CD4-positive, alpha-beta T cell treated with Interleukin-15 for 1 hour (primary cell): ENCODE results near the gene GINS2.

Source experiments
- DNase-seq: peaks from one replicate; pipeline ENCODE4 v3.0.0-alpha.2; 2020

GINS2 gene

DNA sequence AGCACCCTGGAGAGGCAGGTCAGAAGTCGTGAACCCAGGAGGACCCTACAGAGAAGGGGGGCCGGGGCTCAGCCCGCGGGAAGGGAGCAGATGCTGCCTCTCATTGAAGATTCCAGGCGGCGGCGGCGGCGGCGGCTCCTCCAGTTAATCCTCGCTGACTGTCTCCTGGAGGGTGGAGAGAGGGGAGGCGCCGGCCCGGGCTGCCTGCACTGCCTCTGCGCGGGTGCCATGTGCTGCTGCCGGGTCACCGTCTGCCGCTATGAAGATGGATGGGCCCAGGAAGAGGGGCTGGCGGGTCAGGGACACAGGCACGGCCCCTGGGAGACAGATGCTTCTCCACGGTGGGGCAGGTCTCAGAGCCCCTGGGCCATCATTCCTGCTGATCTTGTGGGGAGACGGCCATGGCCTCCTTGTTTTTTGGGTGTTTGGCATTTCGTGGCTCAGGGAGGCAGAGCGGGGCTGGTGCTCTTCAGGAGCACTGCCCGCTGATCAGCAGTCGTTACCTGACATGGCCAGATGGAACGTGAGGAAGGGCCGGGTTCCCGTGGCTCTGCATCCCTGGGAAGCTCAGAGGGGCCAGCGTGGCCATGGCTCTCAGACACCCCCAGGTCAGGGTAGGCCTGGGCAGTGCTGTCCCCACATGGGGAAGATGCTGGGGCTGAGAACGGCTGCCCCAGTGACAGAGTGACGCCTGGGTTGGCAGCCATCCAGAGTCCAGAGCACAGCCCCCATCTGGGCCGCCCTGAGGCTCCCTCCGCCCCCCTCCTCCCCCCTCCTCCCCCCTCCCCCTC lies 36.1 kb downstream of the GINS2 start:
- DNase-seq, result no peak

DNA sequence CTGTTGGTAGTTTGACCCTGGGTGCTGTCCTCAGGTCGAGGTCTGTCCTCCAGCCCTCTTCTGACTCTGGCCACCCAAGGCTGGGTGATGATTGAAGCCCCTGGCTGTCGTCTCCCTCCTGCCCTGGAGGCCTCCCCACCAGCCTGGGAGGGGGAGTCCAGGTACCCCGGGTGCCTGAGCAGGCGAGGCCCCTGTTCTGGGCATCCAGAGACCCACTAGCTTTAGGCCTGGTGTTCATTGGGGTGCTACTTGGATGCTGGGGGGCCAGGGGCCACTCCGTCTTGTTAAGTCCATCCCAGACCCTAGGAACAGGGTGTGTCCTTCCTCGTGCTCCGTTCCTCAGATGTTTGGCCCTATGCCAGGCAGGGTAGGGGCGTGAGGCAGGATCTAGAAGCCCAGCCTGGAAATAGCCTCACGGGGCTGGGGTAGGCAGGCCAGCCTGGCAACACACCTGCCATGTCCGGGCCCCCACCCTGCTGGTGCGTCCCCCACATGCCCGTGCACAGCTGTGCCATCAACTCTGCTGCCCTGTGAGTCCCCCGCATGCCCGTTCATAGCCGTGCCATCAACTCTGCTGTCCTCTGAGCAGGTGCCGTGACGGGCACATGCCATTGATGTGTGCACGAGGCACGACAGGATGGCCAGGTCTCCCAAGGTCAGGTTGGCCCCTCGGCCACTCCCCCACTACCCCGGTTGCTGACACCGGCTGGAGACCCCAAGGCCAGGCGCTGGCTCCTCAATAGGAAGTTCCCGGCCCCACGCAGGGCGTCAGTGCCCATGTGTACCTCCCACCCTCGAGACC lies 36.9 kb downstream of the GINS2 start:
- DNase-seq, result no peak

GRCh38 chr16:85650844-85651628 lies 37.7 kb downstream of the GINS2 start:
- DNase-seq, result no peak

DNA sequence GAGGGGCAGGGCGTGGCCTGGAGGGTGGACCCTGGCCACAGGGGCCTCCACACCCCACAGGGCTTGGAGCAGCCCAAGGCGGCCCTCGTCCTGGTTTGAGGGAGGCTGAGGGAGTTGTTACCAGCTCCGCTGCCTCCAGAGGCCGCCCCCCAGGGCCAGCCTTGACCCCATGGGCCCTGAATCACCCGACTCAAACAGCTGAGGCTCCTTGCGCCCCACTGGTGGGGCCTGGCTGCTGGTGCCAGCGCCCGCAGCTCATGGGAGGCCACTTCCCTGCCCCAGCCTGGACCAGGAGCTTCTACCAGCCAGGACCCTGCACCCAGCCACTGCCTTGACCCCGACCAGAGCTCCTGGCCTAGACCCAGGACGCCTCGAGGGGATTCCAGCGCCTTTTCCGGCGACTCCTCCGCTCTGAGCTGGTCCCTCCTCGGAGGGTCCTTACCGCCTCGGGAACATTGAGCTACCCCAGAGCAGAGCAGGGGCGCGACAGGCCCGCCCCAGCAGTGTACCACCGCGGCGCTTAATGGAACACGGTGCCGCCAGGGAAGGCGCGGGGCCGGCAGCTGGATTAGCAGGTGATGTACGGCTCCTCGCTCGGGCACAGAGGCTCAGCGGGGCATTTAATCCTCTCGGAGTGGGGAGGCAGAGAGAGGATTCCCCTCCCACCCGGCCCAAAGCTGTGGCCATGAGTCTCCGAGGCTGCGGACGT lies 38.5 kb downstream of the GINS2 start:
- no peak for DNase-seq

GRCh38 chr16:85649411-85650134 lies 39.2 kb downstream of the GINS2 start:
- no peak for DNase-seq

GRCh38 chr16:85648805-85649204 lies 39.9 kb downstream of the GINS2 start:
- DNase-seq, result no peak

- DNase-seq, result no peak
Measured at GRCh38 chr16:85648070-85648714, 40.6 kb downstream of the GINS2 start.

DNA sequence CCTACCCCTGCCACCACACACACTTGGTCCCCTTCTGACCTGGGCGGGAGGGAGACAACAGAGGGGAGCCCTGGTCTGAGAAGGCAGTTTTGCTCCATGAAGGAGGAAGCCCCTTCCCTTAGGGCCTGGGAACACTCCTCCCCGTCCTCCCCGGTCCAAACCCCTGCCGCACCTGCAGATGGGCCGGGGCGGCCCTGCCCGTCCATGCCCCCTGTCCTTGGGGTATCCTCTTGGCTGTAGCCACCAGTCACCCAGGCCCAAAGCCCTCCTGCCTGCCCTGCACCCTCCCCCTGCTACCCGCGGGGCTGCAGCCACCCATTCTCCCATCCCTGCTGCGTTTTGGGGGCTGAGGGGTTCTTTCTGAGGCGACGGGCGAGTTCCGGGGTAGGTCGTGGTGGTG lies 41.8 kb downstream of the GINS2 start:
- no peak for DNase-seq

DNA sequence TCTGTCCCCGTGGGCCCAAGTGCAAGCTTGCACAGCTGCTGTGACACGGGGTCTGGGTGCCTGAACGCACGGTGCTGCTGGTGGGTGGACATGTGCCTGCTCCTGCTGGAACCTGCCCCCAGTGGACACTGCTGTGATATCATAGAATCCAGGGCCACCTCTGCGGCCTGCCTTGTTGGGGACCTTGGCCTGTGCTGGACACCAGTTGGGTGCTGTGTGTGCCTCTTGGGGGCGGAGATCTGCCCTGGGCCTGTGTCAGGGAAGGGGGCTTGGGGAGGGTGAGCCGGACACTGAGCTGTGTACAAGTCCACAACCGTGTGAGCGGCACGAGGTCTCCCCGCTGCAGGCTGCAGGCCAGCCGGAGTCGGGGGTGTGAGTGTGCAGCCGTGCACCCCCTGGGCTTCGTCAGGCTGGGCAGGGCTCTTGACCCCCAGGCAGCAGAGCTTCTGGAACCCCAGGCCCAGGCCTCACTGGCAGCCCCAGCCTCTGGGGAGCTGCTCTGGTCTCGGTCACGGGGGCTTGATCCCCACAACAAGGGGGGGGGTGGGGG lies 42.3 kb downstream of the GINS2 start:
- no peak for DNase-seq

DNA sequence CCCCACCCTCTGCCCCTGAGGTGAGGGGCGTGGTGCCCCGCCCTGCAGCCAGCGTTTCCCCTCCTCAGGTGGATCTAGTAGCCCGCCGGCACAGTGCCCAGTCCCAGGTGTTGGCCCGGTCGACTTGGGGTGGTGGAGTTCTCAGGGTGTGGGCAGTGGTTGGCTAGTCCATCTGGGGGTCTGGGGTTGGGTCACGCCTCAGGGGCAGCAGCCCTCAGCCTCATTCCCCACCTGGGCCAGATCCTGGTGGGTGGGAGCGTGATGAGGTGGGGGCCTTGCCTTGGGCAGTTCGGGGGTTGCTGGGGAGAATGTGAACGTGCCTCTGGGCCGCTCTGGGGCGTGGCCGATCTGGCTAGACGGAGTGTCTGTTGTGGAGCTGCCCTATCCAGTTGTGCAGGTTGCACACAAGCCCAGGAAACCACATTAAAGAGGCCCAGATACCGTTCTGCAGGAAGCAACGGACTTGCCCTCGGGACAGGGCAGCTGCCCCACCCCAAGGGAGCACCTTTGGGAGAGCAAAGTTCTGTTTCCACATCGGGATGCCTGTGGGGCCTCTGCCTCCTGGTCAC lies 43.6 kb downstream of the GINS2 start:
- DNase-seq, result no peak

DNA sequence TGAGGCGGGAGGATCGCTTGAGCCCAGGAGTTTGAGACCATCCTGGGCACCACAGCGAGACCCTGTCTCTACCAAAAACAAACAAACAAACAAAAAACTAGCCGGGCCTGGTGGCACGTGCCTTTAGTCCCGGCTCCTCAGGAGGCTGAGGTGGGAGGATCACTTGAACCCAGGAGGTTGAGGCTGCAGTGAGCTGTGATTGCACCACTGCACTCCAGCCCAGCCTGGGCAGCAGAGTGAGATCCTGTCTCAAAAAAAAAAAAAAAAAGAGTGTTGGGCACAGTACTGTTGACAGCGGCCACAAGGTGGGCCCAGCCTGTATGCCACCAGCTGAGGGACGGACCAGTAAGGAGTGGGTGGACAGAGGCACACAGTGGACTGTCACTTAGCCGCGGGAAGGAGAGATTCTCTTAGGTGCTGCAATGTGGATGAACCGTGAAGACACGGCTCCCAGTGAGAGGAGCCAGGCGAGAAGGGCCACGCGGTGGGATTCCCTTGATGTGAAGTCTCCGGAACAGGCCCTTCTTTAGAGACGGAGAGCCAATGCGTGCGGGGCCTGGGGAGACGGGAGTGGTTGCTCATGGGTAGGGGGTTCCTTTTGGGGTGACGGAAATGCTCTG lies 44.6 kb downstream of the GINS2 start:
- DNase-seq, result no peak

DNA sequence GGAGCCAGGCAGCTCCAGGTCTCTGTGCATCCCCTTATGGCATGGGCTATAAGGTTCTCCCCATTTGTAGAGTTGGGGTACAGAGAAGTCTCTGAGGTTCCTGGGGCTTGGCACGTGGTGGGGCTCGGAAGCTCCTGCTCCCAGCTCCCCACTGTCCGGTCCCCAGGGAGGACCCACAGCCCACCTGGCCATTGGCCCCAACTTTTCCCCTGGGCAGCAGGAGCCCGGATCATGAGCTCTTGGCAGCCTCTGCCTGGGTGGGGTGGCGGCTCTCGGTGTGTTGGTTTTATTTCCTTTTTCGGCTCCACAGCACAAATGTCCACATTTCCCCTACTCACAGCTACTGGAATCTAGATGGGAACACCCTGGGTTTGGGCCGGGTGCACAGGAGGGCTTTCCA lies 45.1 kb downstream of the GINS2 start:
- no peak for DNase-seq

- no peak for DNase-seq
Measured at GRCh38 chr16:85642762-85643358, 45.9 kb downstream of the GINS2 start.

- no peak for DNase-seq
Measured at GRCh38 chr16:85641776-85642176, 47.0 kb downstream of the GINS2 start.

DNA sequence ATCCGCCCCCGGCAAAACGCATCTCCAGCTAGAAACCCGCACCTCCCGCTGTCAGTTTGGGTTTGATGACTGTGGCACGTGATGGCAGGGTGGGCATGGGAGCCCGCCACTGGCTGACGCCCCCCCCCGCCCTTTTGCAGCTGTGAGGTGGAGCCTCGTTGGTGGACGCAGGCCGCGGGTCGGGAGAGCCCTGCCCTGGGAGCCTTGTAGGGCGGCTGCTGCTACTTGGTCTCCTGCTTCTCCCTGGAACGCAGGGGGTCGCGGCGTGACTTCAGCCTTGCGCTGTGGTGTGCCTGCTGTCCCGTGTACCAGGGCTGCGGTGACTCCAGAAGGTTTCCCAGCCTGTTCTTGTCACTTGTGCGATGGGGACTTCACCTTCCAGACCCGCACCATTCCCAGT lies 47.4 kb downstream of the GINS2 start:
- DNase-seq, result no peak

GRCh38 chr16:85640585-85640984 lies 48.2 kb downstream of the GINS2 start:
- DNase-seq, result no peak

GRCh38 chr16:85640254-85640558 lies 48.5 kb downstream of the GINS2 start:
- no peak for DNase-seq

DNA sequence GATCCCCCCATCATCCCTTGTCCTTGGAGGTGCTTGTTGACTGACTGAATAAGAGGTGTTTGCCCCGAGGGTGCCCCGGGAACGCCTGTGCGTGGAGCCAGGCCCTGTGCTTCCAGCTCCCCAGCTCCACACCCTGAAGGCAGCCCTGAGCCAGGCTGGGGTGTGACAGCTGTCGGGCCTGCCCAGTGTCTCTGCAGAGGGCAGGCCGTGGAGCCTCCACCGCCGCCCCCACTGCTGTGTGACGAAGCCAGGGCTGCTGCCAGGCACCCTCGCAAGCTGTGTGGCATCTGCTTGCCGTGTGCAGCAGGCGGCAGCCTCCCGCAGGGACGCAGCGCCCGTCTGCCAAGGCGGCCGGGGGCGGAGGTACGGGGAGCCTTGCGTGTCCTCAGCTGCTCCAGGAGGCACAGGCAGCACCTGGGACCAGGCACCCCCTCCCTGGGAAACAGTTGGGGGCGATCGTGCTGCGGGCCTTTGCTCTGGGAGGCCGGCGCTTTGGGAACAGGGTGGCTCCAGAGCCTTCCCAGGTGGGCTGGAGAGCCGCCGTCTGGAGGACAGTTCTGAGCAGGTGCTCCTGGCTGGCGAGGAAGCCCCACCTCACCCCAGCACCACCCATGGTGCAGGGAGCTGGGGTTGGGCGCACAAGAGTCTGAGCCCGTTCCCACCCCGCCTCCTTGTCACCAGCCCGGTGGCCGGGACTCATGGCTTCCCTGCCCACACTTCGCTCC lies 49.1 kb downstream of the GINS2 start:
- no peak for DNase-seq

- no peak for DNase-seq
Measured at GRCh38 chr16:85638695-85639409, 49.9 kb downstream of the GINS2 start.
